Keratinocyte (primary cell): ENCODE measurements around the gene AGAP1. TPM values are rescaled to one million over a fixed set of nuclear protein-coding genes. Genes with fewer than 3 reads are reported as not detected.

ENCODE experiments used
- DNase-seq: peaks from one replicate; pipeline ENCODE4 v3.0.0-alpha.2; 2011; ENCODE audit warnings: low read depth, missing footprints, low spot score
- FAIRE-seq: peaks from 2 replicates; lab custom pipeline; 2011; peaks lifted over from hg19 to GRCh38; lab: Jason Lieb, UNC
- H2AFZ ChIP-seq: 2 replicates; pipeline ENCODE4 v1.6.0; 2012; ENCODE audit warnings: low read length, control low read depth, inconsistent platforms; ENCODE audit not compliant: control insufficient read depth
- H3K27ac ChIP-seq: 2 replicates; pipeline ENCODE4 v1.5.1; 2011; ENCODE audit warnings: low read length; ENCODE audit not compliant: control insufficient read depth, insufficient read depth
- H3K27me3 ChIP-seq: 3 replicates; pipeline ENCODE4 v1.6.0; 2011; ENCODE audit warnings: low read length; ENCODE audit not compliant: control insufficient read depth, insufficient read depth; ENCODE audit errors: extremely low read depth
- H3K36me3 ChIP-seq, 2 experiments: 2 replicates in 1 of 2; 3 replicates in 1 of 2; pipeline ENCODE4 v1.5.1; 2011; ENCODE audit warnings: low read length in 2 of 2, mild to moderate bottlenecking in 1 of 2; ENCODE audit not compliant: control insufficient read depth in 2 of 2, insufficient read depth in 2 of 2; ENCODE audit errors: extremely low read depth in 1 of 2
- H3K4me1 ChIP-seq: 3 replicates; pipeline ENCODE4 v1.5.1; 2011; ENCODE audit warnings: low read length; ENCODE audit not compliant: control insufficient read depth, insufficient read depth; ENCODE audit errors: extremely low read depth
- H3K4me2 ChIP-seq: 3 replicates; pipeline ENCODE4 v1.6.0; 2011; ENCODE audit warnings: low read depth, low read length; ENCODE audit not compliant: control insufficient read depth, insufficient read depth; ENCODE audit errors: extremely low read depth
- H3K4me3 ChIP-seq, 3 experiments: fragments of 200-600 bp in 1 of 3; sonication (generic) in 1 of 3; 2 replicates in 2 of 3; 3 replicates in 1 of 3; pipeline ENCODE4 v1.5.1; 2011 to 2016; ENCODE audit warnings: low read length in 3 of 3, mild to moderate bottlenecking in 3 of 3, control low read depth in 2 of 3, inconsistent platforms in 1 of 3, low read depth in 1 of 3, mixed read lengths in 1 of 3, mixed run types in 1 of 3, moderate library complexity in 1 of 3; ENCODE audit not compliant: control insufficient read depth in 2 of 3, insufficient read depth in 2 of 3; ENCODE audit errors: extremely low read depth in 1 of 3
- H3K79me2 ChIP-seq: 2 replicates; pipeline ENCODE4 v1.6.0; 2012; ENCODE audit warnings: low read length; ENCODE audit not compliant: control insufficient read depth, insufficient read depth
- H3K9ac ChIP-seq: 3 replicates; pipeline ENCODE4 v1.6.0; 2011; ENCODE audit warnings: low read length; ENCODE audit not compliant: control insufficient read depth, insufficient read depth; ENCODE audit errors: extremely low read depth
- H3K9me1 ChIP-seq: 3 replicates; pipeline ENCODE4 v1.6.0; 2011; ENCODE audit warnings: low read length; ENCODE audit not compliant: control insufficient read depth, insufficient read depth; ENCODE audit errors: extremely low read depth
- H3K9me3 ChIP-seq: 2 replicates; pipeline ENCODE4 v1.5.1; 2012; ENCODE audit warnings: low read depth, low read length; ENCODE audit not compliant: control insufficient read depth
- H4K20me1 ChIP-seq: 3 replicates; pipeline ENCODE4 v1.6.0; 2011; ENCODE audit warnings: low read length; ENCODE audit not compliant: control insufficient read depth, insufficient read depth; ENCODE audit errors: extremely low read depth
- CTCF ChIP-seq, 3 experiments: IDR thresholded peaks in 1 of 3; conservative IDR thresholded peaks in 1 of 3; optimal IDR thresholded peaks in 1 of 3; 2 replicates in 2 of 3; 3 replicates in 1 of 3; pipeline versions ENCODE3 to v1.5.1; 2011; ENCODE audit warnings: low read length in 3 of 3, mild to moderate bottlenecking in 3 of 3, moderate library complexity in 2 of 3, control low read depth in 1 of 3, inconsistent platforms in 1 of 3; ENCODE audit not compliant: insufficient read depth in 2 of 3; ENCODE audit errors: extremely low read depth in 1 of 3
- EZH2 ChIP-seq: IDR thresholded peaks from one replicate; pipeline ENCODE4 v1.6.1; 2012; ENCODE audit warnings: inconsistent platforms, mild to moderate bottlenecking, low read length, moderate library complexity
- dilution Hi-C: fragments of 300-500 bp; cut with MboI; formaldehyde crosslinking; loops from one replicate; pipeline ENCODE4 v1.7.0; 2020; ENCODE audit warnings: low sequenced_read_pairs; ENCODE audit not compliant: extremely low pct_ligation_motif_present
- polyA plus RNA-seq, 5 experiments: library from polyadenylated mRNA; depleted of rRNA in 3 of 5; stranded (reverse) in 3 of 5; stranded (forward) in 1 of 5; unstranded in 1 of 5; fragments of >200 nt; gene quantifications; 1 replicate in 1 of 5; 2 replicates in 3 of 5; 3 replicates in 1 of 5; pipeline versions ENCODE4 v1.2.1 to v1.2.3, GENCODE V29; 2011 to 2012; ENCODE audit warnings: missing spikeins in 2 of 5, low read depth in 1 of 5, low replicate concordance in 1 of 5

Gene AGAP1
- polyA plus RNA-seq, 1 donor (not counting 4 experiments of a cell fraction or from before 2014, with no cell fraction given): 12.6 TPM

GRCh38 chr2:235860871-235861270, 367.0 kb downstream of the AGAP1 start:
- Histone ChIP-seq H3K4me2 (no peak overlapping the region), H3K4me1 (peaks cover 19% of the 10 kb centered on the region), H3K9me1 (no peaks in the 10 kb centered on the region), H3K9ac (no peak overlapping the region), H4K20me1 (no peaks in the 10 kb centered on the region), H3K36me3 (no peaks in the 10 kb centered on the region), H3K27me3 (no peaks in the 10 kb centered on the region), H3K9me3 (no peaks in the 10 kb centered on the region), H3K4me3 (no peak overlapping the region), H3K27ac (no peak overlapping the region), H3K79me2 (no peaks in the 10 kb centered on the region), H2AFZ (no peak overlapping the region)
- DNase-seq (no peak), FAIRE-seq (no peak)
- no peak for TF ChIP-seq CTCF (optimal IDR thresholded peaks at IDR 0.05 in 1 of 3, IDR thresholded peaks at IDR 0.05 in 1 of 3, conservative IDR thresholded peaks at IDR 0.05 in 1 of 3; ENCODE audit: extremely low read depth in 1 of 3, insufficient read depth in 2 of 3, low read length in 3 of 3)
- dilution Hi-C loops: no loop called here

- Histone ChIP-seq H4K20me1 (no peaks in the 10 kb centered on the region), H3K9ac (no peak overlapping the region), H3K4me3 (no peak overlapping the region), H2AFZ (no peak overlapping the region), H3K4me2 (no peak overlapping the region), H3K4me1 (peaks cover 19% of the 10 kb centered on the region), H3K9me1 (no peaks in the 10 kb centered on the region), H3K27me3 (no peaks in the 10 kb centered on the region), H3K79me2 (no peaks in the 10 kb centered on the region), H3K27ac (no peak overlapping the region), H3K36me3 (no peaks in the 10 kb centered on the region), H3K9me3 (no peaks in the 10 kb centered on the region)
- DNase-seq (no peak), FAIRE-seq (no peak)
- dilution Hi-C loops: no loop called here
- no peak for TF ChIP-seq EZH2
- no peak for TF ChIP-seq CTCF (optimal IDR thresholded peaks at IDR 0.05 in 1 of 3, IDR thresholded peaks at IDR 0.05 in 1 of 3, conservative IDR thresholded peaks at IDR 0.05 in 1 of 3; ENCODE audit: extremely low read depth in 1 of 3, insufficient read depth in 2 of 3, low read length in 3 of 3)
These were observed 367.5 kb downstream of the AGAP1 start for GRCh38 chr2:235861383-235861782.
